HUES64 (cell line): ENCODE measurements around the gene IGSF21.

Experiments
- H3K27ac ChIP-seq: 2 replicates; pipeline ENCODE4 v1.7.0; 2013; ENCODE audit warnings: low read depth, low read length, inconsistent platforms
- H3K27me3 ChIP-seq: 2 replicates; pipeline ENCODE4 v1.6.1; 2013; ENCODE audit warnings: mild to moderate bottlenecking, low read length; ENCODE audit not compliant: insufficient read depth
- H3K36me3 ChIP-seq: 2 replicates; pipeline ENCODE4 v1.6.1; 2013; ENCODE audit warnings: mild to moderate bottlenecking, low read length; ENCODE audit not compliant: insufficient read depth
- H3K4me1 ChIP-seq: 2 replicates; pipeline ENCODE4 v1.6.1; 2013; ENCODE audit warnings: mild to moderate bottlenecking, low read length, moderate library complexity; ENCODE audit not compliant: insufficient read depth
- H3K4me3 ChIP-seq: 2 replicates; pipeline ENCODE4 v1.5.1; 2013; ENCODE audit warnings: mild to moderate bottlenecking, low read length, moderate library complexity
- H3K9ac ChIP-seq: 2 replicates; pipeline ENCODE4 v1.6.1; 2013; ENCODE audit warnings: mild to moderate bottlenecking, low read depth, low read length
- H3K9me3 ChIP-seq: 2 replicates; pipeline ENCODE4 v1.6.1; 2013; ENCODE audit warnings: low read depth, low read length; ENCODE audit not compliant: insufficient read depth
- WGBS: fragments of 150-250, 120-280 bp; methylation state at CpG from one replicate; pipeline ENCODE4 v1.1.7; 2013; ENCODE audit warnings: missing lambda C conversion rate; 5-methylcytosine and 5-hydroxymethylcytosine counted together

Gene IGSF21

GRCh38 chr1:18109756-18110597, 2.4 kb downstream of the IGSF21 start:
- H3K27ac ChIP-seq: no peak overlapping the region
- H3K9me3 ChIP-seq: no peaks in the 10 kb centered on the region
- peaks cover 27% of the 10 kb centered on the region for H3K4me1 ChIP-seq
- 1% methylated on average over 60 of the region's 60 CpGs for WGBS
- H3K9ac ChIP-seq: no peak overlapping the region
- peaks cover 75% of the 10 kb centered on the region for H3K27me3 ChIP-seq
- no peaks in the 10 kb centered on the region for H3K36me3 ChIP-seq
- peak overlapping the region; percentile 57 for H3K4me3 ChIP-seq

- peaks cover 27% of the 10 kb centered on the region for H3K4me1 ChIP-seq
- peaks cover 75% of the 10 kb centered on the region for H3K27me3 ChIP-seq
- H3K36me3 ChIP-seq: no peaks in the 10 kb centered on the region
- H3K9me3 ChIP-seq: no peaks in the 10 kb centered on the region
- H3K4me3 ChIP-seq: peak overlapping the region; percentile 57
- no peak overlapping the region for H3K9ac ChIP-seq
- H3K27ac ChIP-seq: no peak overlapping the region
- 2% methylated on average over 17 of the region's 17 CpGs for WGBS
Measured at GRCh38 chr1:18110598-18110939, 3.0 kb downstream of the IGSF21 start.

- WGBS: 2% methylated on average over 26 of the region's 30 CpGs
- no peaks in the 10 kb centered on the region for H3K9me3 ChIP-seq
- peaks cover 27% of the 10 kb centered on the region for H3K4me1 ChIP-seq
- no peak overlapping the region for H3K27ac ChIP-seq
- peak overlapping the region; percentile 57 for H3K4me3 ChIP-seq
- peaks cover 72% of the 10 kb centered on the region for H3K27me3 ChIP-seq
- no peak overlapping the region for H3K9ac ChIP-seq
- H3K36me3 ChIP-seq: no peaks in the 10 kb centered on the region
Measured at GRCh38 chr1:18110968-18111367, 3.4 kb downstream of the IGSF21 start.

GRCh38 chr1:18111605-18112297, 4.2 kb downstream of the IGSF21 start:
- Histone ChIP-seq H3K9ac (no peak overlapping the region), H3K36me3 (no peaks in the 10 kb centered on the region), H3K4me1 (peaks cover 25% of the 10 kb centered on the region), H3K27me3 (peaks cover 65% of the 10 kb centered on the region), H3K4me3 (peak overlapping the region; percentile 57), H3K27ac (no peak overlapping the region), H3K9me3 (no peaks in the 10 kb centered on the region)
- 44% methylated on average over 11 of the region's 12 CpGs for WGBS

GRCh38 chr1:18112611-18113010, 5.0 kb downstream of the IGSF21 start:
- H3K9me3 ChIP-seq: no peaks in the 10 kb centered on the region
- 95% methylated on average over 3 of the region's 3 CpGs for WGBS
- no peak overlapping the region for H3K4me3 ChIP-seq
- peaks cover 58% of the 10 kb centered on the region for H3K27me3 ChIP-seq
- peaks cover 22% of the 10 kb centered on the region for H3K4me1 ChIP-seq
- no peak overlapping the region for H3K9ac ChIP-seq
- no peak overlapping the region for H3K27ac ChIP-seq
- H3K36me3 ChIP-seq: no peaks in the 10 kb centered on the region

- WGBS: 73% methylated on average over 3 of the region's 3 CpGs
- H3K27ac ChIP-seq: no peak overlapping the region
- H3K4me3 ChIP-seq: no peak overlapping the region
- no peaks in the 10 kb centered on the region for H3K9me3 ChIP-seq
- H3K27me3 ChIP-seq: peaks cover 37% of the 10 kb centered on the region
- H3K36me3 ChIP-seq: no peaks in the 10 kb centered on the region
- H3K9ac ChIP-seq: no peak overlapping the region
- H3K4me1 ChIP-seq: peaks cover 8% of the 10 kb centered on the region
Measured at GRCh38 chr1:18114726-18115410, 7.3 kb downstream of the IGSF21 start.

- Histone ChIP-seq H3K27me3 (peaks cover 18% of the 10 kb centered on the region), H3K9ac (no peak overlapping the region), H3K4me3 (no peak overlapping the region), H3K27ac (no peak overlapping the region), H3K36me3 (no peaks in the 10 kb centered on the region), H3K9me3 (no peaks in the 10 kb centered on the region), H3K4me1 (0 out of 2 replicates have a peak, but pooled peaks cover under 1% of the 10 kb centered on the region)
- WGBS: 94% methylated on average over 1 of the region's 1 CpG
Measured at GRCh38 chr1:18116777-18117176, 9.2 kb downstream of the IGSF21 start.

- WGBS: 83% methylated on average over 13 of the region's 13 CpGs
- no peaks in the 10 kb centered on the region for H3K9me3 ChIP-seq
- H3K27me3 ChIP-seq: peaks cover 5% of the 10 kb centered on the region; the same call in 1 of the 2 replicates
- H3K27ac ChIP-seq: no peak overlapping the region
- H3K4me1 ChIP-seq: no peaks in the 10 kb centered on the region
- H3K9ac ChIP-seq: no peak overlapping the region
- no peak overlapping the region for H3K4me3 ChIP-seq
- H3K36me3 ChIP-seq: no peaks in the 10 kb centered on the region
Measured at GRCh38 chr1:18118078-18118477, 10.5 kb downstream of the IGSF21 start.

GRCh38 chr1:18118491-18118890, 10.9 kb downstream of the IGSF21 start:
- 85% methylated on average over 3 of the region's 3 CpGs for WGBS
- H3K9ac ChIP-seq: no peak overlapping the region
- no peaks in the 10 kb centered on the region for H3K9me3 ChIP-seq
- no peaks in the 10 kb centered on the region for H3K4me1 ChIP-seq
- H3K36me3 ChIP-seq: no peaks in the 10 kb centered on the region
- no peak overlapping the region for H3K4me3 ChIP-seq
- peaks cover 3% of the 10 kb centered on the region; the same call in 1 of the 2 replicates for H3K27me3 ChIP-seq
- no peak overlapping the region for H3K27ac ChIP-seq

GRCh38 chr1:18119289-18119688, 11.7 kb downstream of the IGSF21 start:
- H3K4me3 ChIP-seq: no peak overlapping the region
- no peak overlapping the region for H3K9ac ChIP-seq
- H3K4me1 ChIP-seq: no peaks in the 10 kb centered on the region
- H3K9me3 ChIP-seq: no peaks in the 10 kb centered on the region
- peaks cover 3% of the 10 kb centered on the region; the same call in 1 of the 2 replicates for H3K27me3 ChIP-seq
- no peaks in the 10 kb centered on the region for H3K36me3 ChIP-seq
- no peak overlapping the region for H3K27ac ChIP-seq
- 97% methylated on average over 3 of the region's 3 CpGs for WGBS

- Histone ChIP-seq H3K9me3 (no peaks in the 10 kb centered on the region), H3K36me3 (no peaks in the 10 kb centered on the region), H3K4me3 (no peak overlapping the region), H3K9ac (no peak overlapping the region), H3K27me3 (no peaks in the 10 kb centered on the region), H3K27ac (no peak overlapping the region), H3K4me1 (no peaks in the 10 kb centered on the region)
- WGBS: 69% methylated on average over 6 of the region's 6 CpGs
Measured at GRCh38 chr1:18119771-18120377, 12.3 kb downstream of the IGSF21 start.
